HG03103 (cell line): ENCODE results near the gene MGAT3.
A peak's percentile ranks its signal among the peaks of the same experiment; 100 is the strongest.

Source experiments
- ATAC-seq: cut with Tn5 transposase; IDR thresholded peaks from one replicate; pipeline ENCODE4 v1.9.1; 2021; ENCODE audit warnings: low read depth; ENCODE audit not compliant: unreplicated experiment

The MGAT3 gene

DNA sequence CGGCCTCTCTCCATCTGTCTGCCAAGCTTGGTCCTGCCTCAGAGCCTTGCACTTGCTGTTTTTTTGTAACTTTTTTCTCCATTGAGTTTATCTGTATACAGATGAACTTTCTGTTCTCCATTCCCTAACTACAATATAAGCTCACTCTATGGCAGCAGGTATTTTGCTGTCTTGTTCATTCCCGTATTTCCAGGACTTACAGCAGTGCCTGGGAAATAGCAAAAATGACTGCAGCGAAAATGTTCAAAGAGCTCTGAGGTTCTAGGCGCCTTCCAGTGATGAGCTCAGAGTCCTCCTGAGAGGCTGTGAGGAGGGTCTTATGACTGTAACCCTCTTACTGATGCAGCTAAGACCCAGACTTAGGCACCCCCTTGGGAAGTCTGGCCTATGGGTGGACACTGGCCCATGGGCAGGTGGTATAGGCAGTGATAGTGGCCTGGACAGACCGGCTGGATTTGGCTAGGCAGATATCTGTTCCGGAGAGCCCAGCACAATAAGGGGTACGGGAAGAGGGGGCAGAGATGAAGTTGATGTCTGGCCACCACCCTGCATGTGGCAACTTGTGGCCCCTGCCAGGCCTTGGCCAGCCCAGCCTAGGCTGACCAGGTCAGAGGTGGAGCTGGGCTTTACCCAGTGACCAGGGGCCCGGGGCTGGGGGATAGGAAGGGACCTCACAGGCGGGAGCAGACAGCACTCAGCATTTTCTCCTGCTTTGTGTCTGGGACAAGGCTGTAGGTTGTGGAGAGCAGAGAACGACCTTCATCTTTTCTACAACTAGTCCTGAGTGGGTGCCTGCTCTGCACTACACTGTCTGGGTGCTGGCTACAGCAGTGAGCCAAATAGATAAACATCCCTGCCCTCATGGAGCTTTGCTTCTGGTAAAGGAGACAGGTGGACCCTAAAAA lies 68.2 kb downstream of the MGAT3 start:
- ATAC-seq, result no peak

DNA sequence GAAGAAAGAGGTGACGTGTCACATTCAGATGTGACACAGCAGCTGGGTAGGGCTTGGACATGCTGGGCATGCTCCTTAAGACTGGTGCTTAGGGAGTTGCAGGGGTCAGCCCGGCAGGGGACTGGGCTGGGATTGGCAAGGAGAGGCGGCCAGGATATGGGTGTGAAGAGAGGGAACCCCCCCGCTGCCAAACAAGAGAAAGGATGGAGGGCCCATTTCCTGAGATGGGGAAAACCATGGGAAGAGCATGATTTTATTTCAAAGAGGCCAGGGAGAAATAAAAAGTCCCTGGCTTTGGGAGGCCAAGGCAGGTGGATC lies 68.8 kb downstream of the MGAT3 start:
- no peak for ATAC-seq

DNA sequence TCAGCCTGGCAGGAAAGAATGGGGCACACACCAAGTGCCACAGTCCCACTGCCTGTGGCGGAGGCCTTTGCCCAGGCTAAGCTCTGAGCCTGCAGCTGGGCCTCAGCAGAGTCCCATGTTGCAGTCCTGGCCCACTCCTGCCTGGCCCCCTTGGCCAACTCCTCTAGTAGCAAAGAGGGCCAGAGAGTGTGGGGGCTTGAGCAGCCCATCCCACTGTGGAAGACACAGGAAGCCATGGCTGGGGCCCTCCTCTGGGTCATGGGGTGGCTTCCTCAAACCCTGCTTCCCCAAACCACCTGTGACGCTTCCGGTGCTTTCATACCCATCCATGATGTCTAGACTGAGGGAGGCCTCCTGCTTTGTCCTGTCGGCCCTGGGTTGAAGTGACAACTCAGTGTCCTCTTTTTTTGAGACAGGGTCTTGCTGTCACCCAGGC lies 69.9 kb downstream of the MGAT3 start:
- no peak for ATAC-seq

DNA sequence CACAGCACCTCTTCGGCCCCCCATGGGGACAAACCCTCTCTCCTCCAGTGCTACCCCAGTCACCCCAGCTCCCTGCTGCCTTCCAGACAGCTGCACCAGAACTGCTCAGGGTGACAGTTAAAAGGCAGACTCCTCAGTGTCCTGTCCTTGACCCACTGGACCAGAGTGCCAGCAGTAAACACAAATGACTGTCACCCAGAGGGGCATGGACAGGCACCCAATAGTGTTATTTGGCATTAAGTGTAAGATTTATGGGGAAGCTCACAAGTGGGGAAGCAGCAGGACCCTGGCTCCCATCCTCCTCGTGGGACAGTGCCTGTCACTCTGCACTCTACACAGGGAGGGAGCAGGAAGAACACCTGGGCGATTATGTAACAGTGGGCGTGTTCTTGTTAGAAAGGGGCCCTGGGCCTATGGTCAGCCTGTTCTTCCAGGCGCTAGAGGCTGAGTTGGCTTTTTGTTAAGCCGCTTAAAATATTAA lies 70.7 kb downstream of the MGAT3 start:
- no peak for ATAC-seq

DNA sequence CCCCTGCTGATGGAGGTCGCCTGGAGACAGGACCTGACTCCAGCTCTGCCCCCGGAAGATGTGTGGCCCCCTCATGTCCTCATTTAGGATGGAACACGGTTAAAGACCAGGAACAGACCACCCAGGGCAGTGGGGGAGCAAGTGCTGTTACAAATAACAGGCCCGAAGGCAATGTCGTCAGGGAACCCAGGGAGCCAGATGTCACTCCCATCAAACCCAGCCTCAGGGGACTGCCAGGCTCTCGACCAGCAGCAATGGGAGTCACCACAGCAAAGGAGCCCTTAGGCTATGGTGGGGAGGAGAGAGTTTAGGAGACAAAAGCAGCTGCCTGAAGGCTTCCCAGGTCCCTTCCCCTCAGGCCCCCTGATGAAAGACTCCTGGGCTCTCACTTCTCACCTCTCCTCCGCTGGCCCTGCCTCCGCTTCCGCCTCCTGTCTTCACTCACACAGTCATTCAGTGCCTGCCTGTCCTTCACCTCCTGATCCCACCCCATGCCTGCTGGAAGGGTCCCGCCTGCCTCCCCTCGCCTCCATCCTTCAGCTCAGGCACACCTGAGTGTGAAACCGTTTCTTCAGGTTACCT lies 71.4 kb downstream of the MGAT3 start:
- no peak for ATAC-seq

DNA sequence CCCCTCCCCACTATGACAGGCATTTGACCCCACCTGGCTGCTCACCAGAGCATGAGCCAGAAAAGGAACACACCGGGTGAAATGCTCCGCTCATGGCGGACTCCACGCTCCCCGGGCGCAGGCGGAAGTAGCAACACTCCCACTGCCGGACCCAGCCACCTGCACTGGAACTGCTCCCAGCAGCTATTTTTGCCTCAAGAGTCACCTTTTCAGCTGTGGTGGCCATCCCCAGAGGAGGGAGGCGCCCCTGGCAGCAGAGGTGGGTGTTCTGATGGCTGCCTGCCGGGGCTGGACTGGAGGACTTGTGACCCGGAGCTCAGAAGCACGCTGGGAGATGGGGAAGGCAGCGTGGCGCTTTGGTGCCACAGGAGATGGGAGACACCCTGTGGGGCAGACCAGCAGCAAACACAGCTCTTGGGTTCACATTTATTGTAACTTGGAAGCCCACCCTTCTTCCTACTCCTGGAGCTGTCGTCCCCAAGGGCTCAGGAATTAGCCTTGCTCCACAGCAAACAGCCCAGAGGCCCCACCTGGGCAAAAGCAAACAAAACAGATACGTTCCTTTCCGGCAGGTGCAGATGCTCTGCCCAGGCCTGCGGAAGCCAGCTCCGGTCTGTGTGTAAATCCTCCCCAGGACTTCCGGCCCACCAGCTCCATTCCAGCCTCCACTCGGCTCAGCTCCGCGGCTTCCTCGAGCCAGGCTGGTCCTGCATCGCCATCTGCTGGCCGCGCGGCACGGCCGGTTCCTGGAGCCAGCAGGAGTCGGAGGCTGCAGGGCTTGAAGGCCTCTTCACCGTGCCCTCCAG lies 72.1 kb downstream of the MGAT3 start:
- ATAC-seq, result peak; percentile 36

DNA sequence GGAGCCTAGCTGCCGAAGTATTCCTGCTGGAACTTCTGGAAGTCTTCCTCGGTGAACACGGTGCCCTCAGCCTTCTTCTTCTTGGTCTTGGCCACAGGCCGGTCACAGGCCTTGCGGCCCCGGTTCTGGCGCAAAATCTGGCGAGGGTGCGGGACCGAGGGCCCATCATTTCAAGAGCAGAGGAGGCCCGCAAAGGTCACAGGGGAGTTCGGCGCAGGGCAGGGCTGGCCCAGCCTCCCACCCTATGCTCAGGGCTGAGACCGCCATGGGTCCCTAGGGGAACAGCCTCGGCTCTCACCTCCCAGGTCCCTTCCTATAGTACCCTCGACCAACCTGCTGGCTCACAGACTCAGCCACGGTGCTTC lies 72.7 kb downstream of the MGAT3 start:
- no peak for ATAC-seq

DNA sequence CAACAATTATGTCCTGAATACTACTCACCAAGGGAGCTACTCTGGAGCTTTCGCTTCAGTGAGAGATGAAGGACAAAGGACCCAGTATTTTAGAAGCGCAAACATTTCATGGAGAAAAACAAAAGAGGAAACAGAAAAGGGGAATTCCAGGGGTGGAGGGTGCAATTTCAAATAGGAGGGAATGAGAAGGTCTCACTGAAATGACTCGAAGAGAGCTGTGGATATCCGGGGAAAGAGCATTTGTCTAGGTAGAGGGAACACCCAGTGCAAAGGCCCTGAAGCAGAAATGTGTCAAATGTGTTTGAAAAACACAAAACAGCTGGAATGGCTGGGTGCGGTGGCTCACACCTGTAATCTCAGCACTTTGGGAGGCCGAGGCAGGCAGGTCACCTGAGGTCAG lies 73.3 kb downstream of the MGAT3 start:
- ATAC-seq, result no peak

DNA sequence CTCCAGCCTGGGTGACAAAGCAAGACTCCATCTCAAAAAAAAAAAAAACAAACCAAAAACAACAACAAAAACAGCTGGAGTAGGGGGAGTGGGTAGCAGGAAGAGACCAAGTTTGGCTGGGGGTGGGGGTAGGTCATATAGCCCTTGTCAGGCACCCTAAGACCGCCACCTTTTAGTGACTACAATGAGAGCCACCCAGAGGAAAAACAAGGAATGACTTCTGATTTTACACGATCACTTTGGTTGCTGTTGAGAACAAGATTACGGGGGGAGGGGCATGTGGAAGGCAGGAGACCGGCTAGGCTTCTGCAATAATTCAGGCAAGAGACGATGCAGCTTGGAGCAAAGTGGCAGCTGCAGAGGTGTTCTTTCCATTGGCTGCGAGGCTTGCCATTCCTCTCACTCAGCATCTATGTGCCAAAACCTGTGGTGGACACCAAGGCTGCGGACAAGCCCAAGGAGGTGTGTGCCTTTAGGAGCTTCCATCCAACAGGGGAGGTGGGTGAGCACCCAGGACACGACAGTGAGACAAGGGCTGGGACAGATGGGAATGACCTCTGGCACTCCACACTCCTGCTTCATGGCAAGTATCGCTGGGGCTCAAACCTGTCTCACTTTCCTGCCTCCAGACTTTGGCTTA lies 74.0 kb downstream of the MGAT3 start:
- ATAC-seq, result no peak

DNA sequence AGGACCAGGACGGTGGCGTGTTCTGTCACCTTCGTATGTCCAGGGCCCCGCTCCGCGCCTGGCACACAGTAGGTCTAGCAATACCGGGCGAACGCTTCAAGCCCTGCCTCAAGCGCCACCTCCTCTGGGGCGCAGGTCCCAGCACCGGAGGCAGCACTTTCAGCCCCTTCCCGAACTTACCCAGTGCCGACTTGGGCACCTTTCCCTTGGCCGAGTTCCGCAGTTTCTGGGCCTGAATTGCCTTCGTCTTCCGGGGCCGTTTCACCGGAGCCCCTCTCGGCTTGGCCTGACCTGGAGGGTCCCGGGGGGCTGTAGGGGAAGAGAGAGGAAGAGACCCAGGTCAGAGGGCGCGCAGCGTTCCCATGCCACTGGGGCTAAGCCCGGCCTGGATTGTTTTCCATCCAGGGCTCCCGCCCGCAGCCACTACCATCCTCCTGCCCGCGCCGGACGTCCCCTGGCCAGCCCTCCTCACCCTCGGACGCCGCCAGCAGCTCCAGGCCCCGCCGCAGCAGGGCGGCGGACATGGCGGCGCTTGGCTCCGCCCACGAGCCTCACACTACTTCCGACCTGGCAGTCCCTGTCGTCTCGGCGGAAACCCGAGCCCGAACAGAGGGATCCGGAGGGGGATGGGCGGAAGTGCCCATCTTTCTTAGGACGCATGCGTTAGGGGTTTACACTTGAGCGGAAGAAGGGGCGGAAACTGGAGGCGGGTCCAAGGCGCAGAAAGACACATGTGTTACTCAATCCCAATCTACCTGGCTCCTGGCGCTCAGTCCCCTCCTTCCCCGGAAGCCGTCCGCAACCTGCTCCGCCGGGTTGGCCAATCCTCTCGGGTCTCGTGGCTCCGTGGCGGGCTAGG lies 75.6 kb downstream of the MGAT3 start, which contains the start of gene RPS19BP1:
Gene RPS19BP1 (minus strand): TSS at position 534 of the 859 bp plus-strand sequence. CDS start 10 bp downstream, at position 524.
- ATAC-seq, result peak; percentile 70

DNA sequence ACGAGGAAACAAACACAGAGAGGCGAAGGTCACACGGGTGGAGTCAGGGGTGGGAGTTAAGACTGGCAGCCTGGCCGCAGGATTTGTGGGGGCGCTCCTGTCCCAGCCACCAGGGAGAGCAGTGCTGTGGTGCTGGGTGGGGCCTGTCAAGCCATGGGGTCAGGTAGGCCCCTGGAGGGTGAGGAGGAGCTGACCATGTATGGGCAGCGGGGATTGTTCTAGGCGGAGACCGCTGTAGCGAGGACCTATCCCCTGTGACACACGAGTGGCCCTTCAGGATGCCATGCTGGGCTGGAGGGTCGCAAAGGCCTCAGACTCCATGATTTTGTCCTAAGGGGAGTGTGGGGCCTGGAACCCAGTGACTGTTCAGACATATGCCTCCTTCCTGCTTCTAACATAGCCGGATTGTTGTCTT lies 77.3 kb downstream of the MGAT3 start:
- no peak for ATAC-seq

DNA sequence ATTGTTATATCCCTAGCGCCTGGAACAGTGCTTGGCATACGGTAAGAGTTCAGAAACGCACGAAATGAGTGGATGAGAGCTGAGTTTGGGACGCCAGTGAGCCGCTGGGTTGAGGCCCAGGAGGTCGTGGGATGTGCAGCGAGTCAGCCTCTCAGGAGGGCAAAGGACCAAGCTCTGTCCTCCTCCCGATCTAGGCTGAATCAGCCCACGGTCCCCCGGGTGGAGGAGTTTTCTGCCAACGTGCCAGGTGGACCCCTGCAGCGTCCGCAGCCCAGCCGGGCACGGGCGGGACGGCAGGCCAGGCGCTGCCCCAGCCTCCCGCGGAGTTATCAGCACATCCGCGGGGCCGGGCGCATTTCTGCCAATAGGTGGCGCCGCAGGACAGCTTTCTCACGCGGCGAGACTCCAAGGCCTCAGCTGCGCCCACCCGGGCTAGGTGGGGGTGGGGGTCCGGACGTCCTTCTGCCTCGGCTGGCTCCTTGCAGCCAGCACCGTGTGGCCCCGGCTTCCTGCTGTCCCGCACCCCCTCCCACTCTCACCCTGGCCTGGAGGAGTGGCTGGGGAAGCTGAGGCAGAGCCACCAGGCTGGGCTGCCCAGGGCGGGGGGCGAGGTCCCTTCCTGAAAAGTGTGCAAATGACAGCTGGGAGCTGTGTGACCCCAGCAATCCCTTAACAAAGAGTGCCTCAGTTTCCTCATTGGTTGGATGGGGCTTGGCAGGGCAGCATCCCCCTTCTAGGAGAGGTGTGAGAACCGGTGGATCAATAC lies 78.0 kb downstream of the MGAT3 start:
- ATAC-seq, result no peak

DNA sequence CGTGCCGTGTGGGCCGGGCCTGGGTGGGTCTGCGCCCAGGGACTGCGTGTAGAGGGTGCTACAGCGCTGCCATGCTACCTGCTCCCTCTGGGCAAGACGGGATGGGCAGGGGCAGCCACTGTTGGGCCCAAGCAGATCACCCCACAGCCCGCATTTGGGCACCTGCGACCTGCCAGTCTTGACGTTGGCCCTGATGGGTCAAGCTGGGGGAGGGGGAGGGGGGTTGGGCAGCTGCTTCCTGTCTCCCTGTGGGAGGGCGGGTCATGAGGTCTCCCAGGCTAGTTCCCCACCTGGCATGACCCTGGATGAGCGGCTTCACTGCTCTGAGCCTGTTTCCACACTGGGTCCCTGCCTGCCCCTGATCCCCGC lies 78.5 kb downstream of the MGAT3 start:
- no peak for ATAC-seq

DNA sequence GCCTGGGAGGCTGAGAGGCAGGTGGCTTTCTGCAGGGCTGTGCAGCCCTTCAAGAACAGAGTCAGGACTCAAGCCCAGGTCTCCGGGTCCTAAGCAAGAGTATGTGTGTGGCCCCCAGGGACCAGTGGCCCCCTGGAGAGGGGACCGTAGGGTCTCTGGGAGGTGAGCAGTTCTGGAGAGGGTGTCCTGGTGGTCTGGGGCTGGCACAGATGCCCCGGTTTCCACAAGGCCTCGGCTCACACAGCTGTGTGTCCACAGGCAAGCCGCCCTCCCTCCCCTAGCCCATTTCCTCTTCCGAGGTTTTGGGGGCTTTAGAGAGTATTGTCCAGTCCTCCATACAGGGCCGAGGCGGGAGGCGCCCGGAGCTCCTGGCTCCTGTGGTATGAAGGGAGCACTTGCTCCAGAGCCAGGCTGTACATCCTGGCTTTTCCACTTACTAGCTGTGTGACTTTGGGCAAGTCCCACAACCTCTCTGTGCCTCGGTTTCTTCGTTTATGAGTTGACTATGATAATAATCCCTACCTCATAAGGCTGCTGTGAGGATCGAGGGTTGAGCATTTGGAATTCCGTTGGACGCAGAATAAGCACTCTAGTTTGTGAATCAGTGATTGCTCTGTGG lies 79.1 kb downstream of the MGAT3 start:
- no peak for ATAC-seq

DNA sequence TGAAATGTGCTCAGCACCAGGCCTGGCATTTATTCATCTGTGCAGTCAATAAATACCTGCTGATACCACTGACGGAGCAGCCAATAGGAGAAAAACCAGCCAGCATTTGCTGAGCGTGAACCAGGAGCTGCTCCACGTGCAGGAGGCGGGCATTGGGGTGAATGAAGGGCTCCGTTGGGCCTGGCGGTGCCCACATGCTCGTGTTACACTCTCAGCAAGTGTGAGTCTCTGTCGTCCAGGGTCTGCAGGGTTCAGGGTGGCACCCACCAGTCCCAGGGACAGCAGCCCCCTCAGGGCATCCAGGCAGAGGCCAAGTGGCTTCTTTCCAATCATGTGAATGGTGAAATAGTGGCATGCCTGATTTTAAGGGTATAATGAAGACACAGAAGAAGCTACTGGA lies 79.9 kb downstream of the MGAT3 start:
- ATAC-seq, result no peak

DNA sequence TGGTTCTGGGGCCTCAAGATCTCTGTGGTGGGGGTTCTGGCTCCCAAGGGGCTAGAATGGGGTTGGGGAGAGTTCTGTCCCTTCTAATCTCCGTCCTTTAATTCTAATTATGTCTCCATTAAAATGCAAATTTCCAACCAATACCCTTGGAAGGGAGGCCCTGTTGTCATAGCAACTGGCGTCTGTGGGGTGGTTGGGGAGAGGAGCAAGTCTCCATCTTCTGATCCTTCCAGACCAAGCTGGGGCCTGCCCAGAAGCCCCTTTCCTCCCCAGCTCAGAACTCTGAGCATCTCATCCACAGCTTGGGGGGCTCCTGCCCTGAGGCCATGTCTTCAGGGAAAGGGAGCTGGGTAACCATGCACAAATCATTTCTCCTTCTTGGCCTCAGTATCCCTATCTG lies 81.2 kb downstream of the MGAT3 start:
- ATAC-seq, result no peak
